Activated T-helper 1 cell treated with Interleukin-2 at 50 U/mL for 16 hours (primary cell): Measurements from ENCODE around the gene SERTAD3.
"Not testable (repeated sequence)": the region's sequence is repeated elsewhere in the genome, so short reads cannot be mapped to it uniquely, and the experiment has no call there.

Experiments
- DNase-seq: peaks from one replicate; pipeline ENCODE4 v3.0.0-alpha.2; 2020; ENCODE audit warnings: low read depth

The SERTAD3 gene

DNA sequence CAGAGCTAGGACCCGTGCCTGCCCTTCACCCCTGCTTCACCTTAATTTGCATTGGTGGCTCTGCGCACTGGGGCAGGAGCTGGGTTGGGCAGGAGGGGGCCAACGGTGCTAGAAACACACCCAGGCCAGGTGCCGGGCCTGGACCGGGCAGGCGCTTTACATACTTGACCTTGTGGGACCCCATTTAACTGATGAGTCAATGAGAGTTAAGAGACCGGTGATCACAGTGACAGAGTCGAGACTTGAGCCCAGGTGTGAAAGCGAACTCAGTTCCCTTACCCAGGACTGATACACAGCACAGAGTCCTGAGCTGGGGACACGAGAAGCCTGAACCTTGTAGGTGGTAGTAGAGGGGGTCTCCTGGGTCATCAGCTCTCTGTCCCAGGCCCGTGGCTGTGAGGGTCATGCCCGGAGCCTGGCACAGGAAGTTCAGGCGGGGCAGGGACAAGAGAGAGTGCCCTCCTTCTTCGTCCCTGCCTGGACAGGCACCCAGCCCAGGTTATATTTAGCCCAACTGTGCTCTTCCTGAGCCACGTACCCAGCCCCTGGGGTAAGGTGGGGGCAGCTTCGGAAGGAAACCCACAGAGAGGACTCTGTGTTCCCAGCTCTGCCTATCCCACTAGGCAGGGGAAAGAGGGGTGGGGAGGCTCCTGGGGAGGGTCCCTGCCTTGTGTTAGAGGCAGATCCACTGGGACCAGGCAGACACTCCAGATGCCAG lies 32.9 kb downstream of the SERTAD3 start:
- no peak for DNase-seq

DNA sequence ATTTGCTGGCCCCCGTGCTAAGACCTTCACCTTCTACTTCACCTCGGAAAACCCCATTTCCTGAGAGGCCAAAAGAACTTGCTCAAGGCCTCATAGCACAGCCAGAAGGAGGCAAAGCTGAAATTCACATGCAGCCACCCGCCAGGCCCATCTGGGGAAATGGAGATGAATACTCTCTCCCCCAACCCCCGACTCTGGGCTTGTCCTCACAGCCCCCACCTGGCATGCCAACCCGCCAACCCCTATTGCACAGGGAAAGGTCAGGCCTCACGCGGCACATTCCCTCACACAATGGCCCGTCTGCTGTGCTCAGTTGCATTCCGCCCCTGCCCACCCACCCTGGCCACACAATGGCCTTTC lies 34.1 kb downstream of the SERTAD3 start:
- DNase-seq: no peak

DNA sequence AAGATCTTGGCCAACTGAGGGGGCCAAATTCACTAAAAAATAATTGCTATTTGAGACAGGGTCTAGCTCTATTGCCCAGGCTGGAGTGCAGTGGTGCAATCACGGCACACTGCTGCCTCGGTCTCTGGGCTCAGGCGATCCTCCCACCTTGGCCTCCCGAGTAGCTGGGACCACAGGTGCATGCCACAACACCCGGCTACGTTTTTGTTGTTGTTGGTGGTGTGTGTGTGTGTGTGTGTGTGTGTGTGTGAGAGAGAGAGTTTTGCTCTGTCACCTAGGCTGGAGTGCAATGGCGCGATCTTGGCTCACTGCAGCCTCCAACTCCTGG lies 35.6 kb downstream of the SERTAD3 start:
- not testable (repeated sequence) for DNase-seq

GRCh38 chr19:40407714-40408597 lies 36.2 kb downstream of the SERTAD3 start:
- no peak for DNase-seq

DNA sequence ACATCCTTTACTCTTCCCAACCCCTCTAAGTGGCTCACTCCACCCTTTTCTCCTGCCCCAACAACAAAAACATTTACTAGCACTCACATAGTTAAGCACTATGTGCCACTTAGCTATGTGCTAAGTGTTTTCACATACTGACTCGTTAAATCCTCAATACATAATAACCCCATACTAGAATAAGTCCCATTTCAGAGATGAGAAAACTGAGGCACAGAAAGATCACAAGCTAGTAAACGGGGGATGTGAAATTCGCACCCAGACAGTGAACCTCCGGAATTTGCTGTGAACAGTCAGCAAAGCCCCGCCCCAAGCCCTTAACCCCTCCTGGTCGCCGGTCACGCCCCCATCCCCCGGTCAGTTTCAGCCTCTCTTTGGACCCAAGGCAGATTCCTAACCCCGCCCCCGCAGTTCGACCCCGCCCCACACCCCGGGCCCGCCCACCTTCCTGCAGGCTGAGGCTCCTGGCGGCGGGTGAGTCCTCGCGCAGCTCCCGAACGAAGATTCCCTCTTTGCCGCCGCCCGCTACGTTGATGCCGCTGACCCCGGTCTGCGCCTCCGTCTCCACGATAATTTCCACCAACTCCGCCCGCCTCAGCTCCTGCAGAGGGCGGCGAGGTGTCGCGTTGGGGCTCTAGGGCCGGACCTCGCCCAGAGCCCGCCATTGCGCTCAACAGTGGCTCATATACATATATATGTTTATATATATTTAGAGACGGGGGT lies 40.7 kb downstream of the SERTAD3 start:
- peak; percentile 54 for DNase-seq

- no peak for DNase-seq
Observed at GRCh38 chr19:40400559-40400958, 43.6 kb downstream of the SERTAD3 start.

- DNase-seq: peak; percentile 21
Observed at GRCh38 chr19:40398417-40399131, 45.6 kb downstream of the SERTAD3 start.

GRCh38 chr19:40397568-40397906 lies 46.6 kb downstream of the SERTAD3 start:
- DNase-seq: no peak

DNA sequence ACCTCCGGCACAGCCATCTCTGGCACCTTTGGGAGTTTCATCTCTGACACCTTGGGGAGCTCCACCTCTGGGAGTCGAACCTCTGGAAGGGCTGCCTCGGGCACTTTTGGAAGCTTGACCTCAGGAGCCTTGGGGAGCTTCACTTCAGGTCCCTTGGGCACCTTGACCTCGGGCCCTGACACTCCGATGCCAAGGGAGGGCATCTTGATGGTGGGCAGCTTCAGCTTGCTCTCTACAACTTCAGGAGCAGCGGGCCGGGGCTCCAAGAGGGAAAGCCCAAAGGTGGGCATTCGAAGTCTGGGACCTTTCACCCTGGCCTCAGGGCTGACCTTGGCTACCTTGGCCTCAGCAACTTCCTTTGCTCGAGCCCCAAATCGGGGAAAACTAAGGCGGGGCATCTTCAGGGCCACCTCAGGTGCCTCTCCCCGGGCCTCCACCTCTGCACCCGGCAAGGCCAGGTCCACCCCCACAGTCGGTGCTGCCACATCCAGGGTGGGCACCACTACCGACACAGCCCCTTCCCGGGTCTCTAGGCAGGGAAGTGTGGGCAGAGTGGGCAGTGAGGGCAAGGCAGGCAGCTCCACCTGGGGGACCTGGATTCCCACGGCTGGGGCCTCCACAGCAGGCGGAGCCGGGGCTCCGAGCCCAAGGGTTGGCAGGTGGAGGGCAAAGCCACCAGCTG lies 47.1 kb downstream of the SERTAD3 start:
- no peak for DNase-seq

DNA sequence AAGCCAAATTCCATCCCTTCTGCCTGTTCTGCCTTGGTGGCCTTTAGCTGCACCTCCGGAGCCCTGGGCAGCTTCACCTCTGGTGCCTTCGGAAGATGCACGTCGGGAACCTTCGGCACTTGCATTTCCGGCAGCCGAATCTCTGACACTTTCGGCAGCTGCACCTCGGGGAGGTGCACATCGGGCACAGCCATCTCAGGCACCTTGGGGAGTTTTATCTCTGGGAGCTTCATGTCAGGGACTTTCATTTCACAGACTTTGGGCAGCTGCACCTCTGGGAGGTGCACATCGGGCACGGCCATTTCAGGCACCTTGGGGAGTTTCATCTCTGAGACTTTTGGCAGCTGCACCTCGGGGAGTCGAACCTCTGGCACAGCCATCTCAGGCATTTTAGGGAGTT lies 48.2 kb downstream of the SERTAD3 start:
- DNase-seq: no peak

DNA sequence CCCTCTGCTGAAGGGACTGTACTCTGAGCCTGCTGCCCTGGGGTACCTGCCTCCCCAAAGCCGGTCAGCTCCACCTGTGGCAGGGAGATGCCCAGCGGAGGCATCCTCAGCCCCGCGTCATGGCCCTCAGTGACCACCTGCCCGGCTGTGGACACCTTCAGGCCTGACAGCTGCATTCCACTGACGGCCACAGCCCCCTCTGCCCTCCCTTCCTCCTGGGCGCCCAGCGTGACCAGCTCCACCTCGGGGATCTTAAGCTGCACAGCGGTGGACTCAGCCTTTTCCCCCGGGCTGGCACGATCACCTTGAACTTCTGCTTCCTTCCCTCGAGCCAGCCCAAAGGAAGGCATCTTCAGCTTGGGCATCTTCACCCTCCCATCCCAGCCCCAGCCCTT lies 49.3 kb downstream of the SERTAD3 start:
- no peak for DNase-seq

- no peak for DNase-seq
Observed at GRCh38 chr19:40393894-40394815, 50.0 kb downstream of the SERTAD3 start.

DNA sequence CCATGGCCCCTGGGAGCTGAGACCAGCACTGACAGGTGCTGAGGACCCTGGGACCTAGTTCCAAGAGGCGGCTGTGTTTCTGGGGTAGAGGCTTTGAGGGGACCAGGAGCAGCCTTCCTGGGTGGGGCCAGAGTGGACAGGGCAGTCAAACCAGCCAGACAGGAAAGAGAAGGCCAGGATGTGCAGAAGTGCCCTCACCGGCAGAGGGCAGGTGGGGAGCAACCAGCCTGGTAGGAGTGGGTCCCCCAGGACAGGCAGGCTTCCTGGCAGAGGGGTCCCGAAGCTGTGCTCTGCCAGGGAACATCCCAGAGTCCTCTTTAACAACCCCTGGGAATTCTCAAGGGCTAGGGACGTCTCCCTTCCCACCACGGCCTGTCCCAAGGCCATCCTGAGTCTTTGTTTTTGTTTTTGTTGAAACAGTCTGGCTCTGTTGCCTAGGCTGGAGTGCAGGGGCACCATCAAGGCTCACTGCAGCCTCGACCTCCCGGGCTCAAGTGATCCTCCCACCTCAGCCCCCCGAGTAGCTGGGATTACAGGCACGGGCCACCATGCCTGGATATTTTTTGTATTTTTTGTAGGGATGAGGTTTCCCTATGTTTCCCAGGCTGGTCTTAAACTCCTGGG lies 51.1 kb downstream of the SERTAD3 start:
- no peak for DNase-seq

GRCh38 chr19:40392123-40392522 lies 52.0 kb downstream of the SERTAD3 start:
- no peak for DNase-seq
